H4 (cell line): ENCODE data around the gene SPATS2. TPM values are rescaled to one million over a fixed set of nuclear protein-coding genes. Genes with fewer than 3 reads are reported as not detected.
"Not testable (repeated sequence)": the region's sequence is repeated elsewhere in the genome, so short reads cannot be mapped to it uniquely, and the experiment has no call there.

Experiments
- DNase-seq: peaks from one replicate; pipeline ENCODE4 v3.0.0-alpha.2; 2015; ENCODE audit warnings: low spot score
- total RNA-seq: library from RNA; depleted of rRNA; stranded (reverse); fragments of >200 nt; shearing (Covaris generic); gene quantifications from 2 replicates; pipeline ENCODE4 v1.2.3, GENCODE V29; 2014

Gene SPATS2
- total RNA-seq, 1 experiment from 2014 or later, result 34.1 TPM

DNA sequence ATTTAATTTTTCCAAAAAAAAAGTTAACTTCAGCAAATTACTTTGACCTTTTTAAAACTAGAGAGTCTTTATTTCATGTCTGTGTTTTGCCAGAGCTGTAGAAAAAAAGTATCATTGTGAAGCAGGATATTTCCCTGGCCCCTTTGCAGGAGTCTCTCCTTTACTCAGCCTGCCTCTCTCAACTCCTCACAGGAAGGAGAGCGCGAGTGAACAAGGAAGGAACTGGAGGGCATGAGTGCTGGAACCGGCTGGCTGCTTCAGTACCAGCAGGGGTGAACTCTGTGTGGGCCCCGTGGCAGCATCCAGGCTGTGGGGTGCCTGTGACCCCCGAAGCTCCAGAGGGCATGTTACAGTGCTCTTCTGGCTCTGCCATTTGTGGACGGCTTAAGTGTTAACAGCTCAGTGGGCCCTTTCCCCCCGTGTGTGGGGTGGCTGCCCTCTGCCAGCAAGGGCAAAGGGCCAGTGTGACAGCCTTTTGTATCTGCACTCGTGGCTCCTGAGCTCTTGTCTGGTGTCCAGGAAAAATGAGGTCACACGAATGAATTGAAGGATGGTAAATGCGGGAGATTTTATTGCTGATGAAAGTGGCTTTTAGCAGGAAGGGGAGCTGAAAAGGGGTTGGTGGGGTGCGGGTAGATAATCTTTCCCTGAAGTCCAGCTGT lies 95.0 kb downstream of the SPATS2 start:
- DNase-seq, result no peak

GRCh38 chr12:49465132-49465531 lies 97.9 kb downstream of the SPATS2 start:
- DNase-seq, result no peak

DNA sequence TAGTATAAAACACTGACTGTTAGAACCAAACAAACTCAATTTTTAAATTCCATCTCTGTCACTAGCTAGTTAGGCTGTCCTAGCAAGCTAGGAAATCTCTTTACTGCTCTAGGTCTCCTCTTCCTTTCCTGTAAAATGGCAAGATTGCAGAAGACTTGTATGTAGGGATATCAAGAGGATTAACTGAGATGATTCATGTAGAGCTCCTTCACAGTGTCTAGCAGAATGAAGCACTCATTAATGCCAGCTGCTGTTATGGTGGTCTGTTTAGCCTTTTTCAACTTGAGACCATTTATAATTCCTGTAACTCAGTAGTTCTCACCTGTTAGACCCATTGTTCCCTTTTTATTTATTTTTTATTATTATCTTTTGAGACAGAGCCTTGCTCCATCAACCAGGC lies 103.7 kb downstream of the SPATS2 start:
- DNase-seq, result no peak

DNA sequence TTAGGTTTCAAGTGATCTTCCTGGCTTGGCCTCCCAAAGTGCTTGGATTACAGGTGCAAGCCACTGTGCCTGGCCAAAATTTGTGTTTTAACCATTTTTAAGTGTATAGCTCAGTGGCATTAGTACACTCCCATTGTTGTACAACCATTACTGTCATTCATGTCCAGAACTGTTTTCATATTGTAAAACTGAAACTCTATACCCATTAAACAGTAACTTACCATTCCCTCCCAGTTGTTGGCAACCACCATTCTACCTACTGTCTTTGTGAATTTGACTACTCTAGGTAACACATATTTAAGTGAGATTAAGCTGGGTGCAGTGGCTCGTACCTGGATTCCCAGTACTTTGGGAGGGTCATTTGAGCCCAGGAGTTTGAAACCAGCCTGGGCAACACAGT lies 104.3 kb downstream of the SPATS2 start:
- no peak for DNase-seq

DNA sequence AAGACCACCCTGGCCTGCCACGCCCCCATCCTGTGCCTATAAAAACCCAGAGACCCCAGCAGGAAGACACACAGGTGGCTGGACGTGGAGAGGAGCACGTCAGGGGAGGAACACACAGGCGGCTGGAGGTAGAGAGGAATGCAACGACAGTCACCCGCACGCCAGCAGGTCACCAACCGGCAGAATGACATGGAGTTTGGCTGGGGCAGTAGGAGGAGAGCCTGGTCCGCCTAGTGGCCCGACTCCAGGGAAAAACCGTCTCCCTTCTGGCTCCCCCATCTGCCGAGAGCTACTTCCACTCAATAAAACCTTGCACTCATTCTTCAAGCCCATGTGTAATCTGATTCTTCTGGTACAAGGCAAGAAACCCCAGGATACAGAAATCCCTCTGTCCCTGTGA lies 108.8 kb downstream of the SPATS2 start:
- no peak for DNase-seq

DNA sequence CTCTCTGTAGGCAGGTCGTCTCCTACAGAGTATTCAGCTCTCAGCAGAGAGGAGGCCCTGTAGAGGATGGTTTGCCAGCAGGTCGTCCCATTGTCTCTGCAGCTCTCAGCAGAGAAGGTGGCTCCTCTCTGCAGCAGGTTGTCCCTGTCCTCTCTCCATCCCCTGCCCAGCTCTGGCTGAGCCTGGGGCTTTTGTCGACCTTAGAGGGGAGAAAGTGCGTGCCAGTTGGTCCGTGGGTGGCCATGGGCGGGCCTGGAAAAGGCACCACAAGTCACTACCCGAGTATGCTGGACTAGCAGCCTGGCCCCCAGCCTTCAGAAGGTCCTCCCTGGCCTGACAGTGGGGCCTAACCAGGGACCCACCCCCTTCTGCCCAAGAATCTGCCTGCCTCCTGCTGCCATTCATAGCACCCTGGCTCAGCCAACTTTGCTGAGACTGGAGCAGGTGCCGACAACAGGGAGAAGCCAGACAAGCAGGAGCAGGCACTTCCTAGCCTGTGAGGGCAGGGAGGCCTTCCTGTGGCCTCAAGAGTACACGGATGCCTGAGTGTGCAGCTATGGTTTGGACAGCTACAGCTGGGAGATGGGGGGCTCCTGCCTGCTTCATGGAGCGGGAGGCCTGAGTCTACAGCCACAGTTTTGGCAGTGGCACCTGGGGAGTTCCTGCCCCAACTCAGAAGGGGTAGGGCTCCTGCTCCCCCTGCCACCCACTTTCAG lies 111.8 kb downstream of the SPATS2 start:
- DNase-seq, result no peak

DNA sequence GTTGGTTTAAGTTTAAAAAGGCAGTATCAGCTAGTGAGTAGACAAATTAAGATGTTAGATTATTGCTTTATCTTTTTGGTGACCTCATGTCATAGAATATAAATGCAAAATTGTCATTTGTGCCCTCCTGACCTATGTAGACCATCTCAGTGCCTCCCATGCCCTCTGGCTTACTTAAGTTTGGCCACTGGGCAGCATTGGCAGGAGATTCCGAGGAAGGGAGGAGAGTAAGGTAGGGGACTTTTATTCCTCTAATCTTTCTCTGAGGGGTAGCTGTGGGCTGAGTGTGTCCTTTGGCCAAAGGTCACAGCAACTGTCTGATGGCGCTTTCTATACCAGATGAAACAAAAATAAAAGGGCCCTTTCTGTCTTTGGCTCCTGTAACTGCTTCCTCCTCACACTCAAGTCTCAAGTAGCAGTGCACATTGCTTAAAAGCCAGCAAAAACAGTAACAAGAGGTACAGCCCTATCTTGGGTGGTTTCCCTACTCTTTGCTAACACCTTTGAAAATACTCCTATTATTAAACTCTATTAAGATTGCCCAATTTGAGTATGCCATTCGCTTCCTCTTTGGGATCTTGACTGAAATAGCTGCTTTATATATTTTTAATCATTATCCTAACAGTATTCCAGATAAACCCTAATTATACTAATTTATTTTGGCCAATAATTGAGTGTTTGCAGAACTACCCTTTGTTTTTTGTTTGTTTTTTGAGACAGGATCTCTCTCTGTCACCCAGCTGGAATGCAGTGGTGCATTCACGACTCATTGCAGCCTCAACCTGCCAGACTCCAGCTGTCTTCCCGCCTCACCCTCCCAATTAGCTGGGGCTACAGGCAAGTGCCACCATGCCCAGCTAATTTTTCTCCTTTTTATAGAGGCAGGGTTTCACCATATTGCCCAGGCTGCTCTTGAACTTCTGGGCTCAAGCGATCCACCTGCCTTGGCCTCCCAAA lies 115.1 kb downstream of the SPATS2 start:
- no peak for DNase-seq

- DNase-seq, result no peak
Observed at GRCh38 chr12:49483619-49484018, 116.4 kb downstream of the SPATS2 start.

DNA sequence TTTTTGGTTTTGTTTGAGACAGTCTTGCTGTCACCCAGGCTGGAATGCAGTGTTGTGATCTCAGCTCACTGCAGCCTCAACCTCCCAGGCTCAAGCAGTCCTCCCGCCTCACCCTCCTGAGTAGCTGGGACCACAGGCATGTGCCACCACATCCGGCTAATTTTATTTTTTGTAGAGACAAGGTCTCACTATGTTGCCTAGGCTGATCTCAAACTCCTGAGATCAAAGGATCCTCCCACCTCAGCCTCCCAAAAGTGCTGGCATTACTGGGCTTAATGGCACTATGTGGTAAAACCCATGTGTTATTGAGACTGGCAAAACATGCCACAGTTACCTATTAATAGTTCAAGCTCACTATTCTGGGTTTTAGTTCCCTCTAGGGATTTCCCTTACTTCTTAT lies 120.3 kb downstream of the SPATS2 start:
- peak; percentile 16 for DNase-seq

DNA sequence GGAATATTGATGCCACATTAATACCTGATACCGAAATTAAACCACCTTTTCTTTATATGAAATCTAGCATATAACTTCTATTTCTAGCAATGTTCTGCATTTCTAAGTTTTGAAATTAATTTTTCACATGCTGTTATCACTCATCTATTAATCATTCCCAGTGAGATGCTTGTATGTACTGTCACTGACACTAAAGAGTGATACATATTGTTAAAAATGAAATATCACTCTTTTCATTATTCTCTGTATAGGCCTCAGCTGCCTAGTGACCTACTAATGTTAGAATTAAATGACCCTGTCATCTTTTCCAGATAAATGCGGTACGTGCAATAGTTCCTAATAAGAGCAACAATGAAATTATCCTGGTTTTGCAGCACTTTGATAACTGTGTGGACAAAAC lies 121.9 kb downstream of the SPATS2 start:
- no peak for DNase-seq

- DNase-seq, result peak; percentile 40
Observed at GRCh38 chr12:49489720-49490119, 122.5 kb downstream of the SPATS2 start.

DNA sequence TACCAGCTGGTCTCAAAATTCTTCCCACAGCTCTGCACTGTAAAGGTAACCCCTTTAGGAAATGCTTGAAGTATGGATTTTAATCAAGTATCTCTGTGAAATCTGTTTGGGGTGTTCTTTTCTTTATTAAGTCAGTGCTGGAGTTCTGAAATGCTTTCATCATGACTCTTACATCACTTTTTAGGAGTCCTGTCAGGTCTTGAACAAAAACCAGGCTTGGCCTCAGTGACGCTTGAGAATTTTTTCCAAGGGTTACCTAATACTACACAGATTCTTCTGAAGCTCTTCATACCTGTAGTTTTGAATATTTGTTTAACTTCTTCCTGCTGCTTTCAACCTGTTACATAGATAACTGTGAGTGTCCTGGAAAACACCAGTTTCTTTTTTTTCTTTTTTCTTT lies 124.6 kb downstream of the SPATS2 start:
- no peak for DNase-seq

DNA sequence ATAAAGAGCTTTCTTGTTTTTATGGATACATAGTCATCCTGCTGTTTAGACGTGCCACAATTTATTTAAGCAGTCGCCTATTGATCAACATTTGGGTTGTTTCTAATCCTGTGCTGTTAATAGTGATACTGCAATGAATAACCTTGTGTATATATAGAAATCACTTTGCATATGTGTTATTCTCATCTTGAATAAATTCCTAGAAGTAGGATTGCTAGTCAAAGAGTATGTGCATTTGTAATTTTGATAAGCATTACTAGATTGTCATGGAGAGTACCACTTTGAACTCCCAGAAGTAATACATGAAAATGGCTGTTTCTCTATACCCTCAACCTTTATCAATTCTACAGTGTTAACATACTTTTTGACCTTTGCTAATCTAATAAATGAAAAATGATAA lies 126.6 kb downstream of the SPATS2 start:
- no peak for DNase-seq

DNA sequence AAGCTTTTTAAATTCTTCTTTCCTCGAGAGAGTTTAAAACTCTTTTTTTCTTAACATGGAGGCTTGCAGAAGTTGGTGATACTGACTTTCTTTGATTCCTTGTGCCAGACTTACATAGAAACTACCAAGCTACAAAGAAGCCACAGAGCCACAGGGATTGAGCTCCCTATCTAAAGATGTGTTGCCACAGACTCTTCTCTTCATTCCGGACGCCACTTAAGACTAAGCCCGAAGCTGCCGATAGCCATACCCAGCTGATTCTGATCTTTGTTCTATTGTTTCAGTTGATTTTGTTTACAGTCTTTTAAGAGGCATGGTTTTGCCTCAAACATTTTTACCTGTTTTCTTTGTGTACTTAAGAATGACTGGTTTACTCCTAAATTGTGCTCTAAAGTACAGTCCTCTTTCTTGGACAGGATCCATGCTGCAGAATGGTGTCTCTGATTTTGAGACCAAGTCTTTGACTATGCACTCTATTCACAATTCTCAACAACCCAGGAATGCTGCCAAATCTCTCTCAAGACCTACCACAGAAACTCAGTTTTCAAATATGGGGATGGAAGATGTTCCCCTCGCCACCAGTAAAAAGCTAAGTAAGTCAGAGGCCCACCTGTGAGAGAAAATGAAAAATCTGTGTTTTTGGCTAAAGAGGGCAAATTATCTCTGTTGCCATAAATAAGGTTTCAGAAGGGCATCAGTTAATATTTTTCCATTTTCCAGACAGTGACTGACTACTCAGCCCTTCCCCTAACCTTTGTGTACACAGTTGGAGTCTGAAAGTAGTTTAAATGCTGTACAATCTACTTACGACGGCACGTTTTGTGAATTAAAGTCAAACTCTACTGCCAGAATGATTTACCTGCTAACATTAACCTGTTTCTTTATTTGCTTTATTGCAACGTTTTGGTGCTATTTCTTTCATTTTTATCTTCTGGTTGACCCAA lies 129.4 kb downstream of the SPATS2 start:
- no peak for DNase-seq

DNA sequence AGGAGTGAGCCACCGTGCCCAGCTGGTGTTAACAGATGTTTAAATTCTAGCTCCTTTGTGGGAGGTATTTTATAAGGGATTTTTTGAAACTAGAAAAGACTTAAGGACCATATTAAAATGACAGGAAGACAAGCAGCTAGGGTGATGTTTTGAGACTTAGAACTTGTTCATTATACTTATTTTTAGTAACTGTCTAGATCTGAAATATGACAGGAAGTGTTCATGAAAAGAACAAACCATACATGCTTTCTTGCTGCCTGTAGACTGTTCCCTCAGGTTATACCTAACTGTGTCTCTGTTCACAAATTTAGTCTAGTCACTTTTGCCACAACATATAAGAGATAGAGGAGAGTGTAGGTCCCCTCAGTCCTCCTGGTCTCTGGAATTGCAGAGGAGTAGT lies 134.6 kb downstream of the SPATS2 start:
- no peak for DNase-seq

DNA sequence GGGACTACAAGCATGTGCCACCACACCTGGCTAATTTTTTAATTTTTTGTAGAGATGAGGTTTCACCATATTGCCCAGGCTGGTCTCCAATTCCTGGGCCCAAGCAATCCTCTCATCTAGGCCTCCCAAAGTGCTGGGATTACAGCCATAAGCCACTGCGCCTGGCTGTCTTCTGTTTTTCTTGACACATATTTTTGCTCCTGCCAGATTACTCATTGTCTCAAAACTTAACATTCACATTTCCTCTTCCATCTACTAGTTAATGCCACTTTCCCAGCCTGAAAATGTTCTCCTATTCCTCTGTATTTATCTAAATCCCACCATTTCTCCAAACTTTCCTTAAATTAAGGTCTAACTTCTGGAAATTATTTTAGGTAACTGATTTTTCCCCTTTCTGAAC lies 135.3 kb downstream of the SPATS2 start:
- no peak for DNase-seq

GRCh38 chr12:49503674-49504180 lies 136.5 kb downstream of the SPATS2 start:
- no peak for DNase-seq

- no peak for DNase-seq
Observed at GRCh38 chr12:49505672-49506071, 138.4 kb downstream of the SPATS2 start.

- DNase-seq, result peak; percentile 91
Observed at GRCh38 chr12:49507139-49507538, 139.9 kb downstream of the SPATS2 start.

- DNase-seq, result not testable (repeated sequence)
Observed at GRCh38 chr12:49509681-49510080, 142.4 kb downstream of the SPATS2 start.

- no peak for DNase-seq
Observed at GRCh38 chr12:49511410-49511809, 144.1 kb downstream of the SPATS2 start.
